Right kidney (tissue), 1 donor: ENCODE data around the gene KCNK4.

ENCODE experiments used
- DNase-seq: peaks from one replicate; pipeline ENCODE4 v3.0.0-alpha.2; 2016

KCNK4 gene

GRCh38 chr11:64327993-64328392 lies 36.9 kb downstream of the KCNK4 start:
- DNase-seq = no peak

- no peak for DNase-seq
Measured at GRCh38 chr11:64330888-64331287, 39.8 kb downstream of the KCNK4 start.

GRCh38 chr11:64331569-64332371 lies 40.7 kb downstream of the KCNK4 start:
- DNase-seq = no peak

GRCh38 chr11:64333556-64333955 lies 42.5 kb downstream of the KCNK4 start:
- DNase-seq = no peak

- no peak for DNase-seq
Measured at GRCh38 chr11:64334764-64335735, 43.9 kb downstream of the KCNK4 start.

- no peak for DNase-seq
Measured at GRCh38 chr11:64337538-64338249, 46.6 kb downstream of the KCNK4 start.

GRCh38 chr11:64338716-64339115 lies 47.6 kb downstream of the KCNK4 start:
- no peak for DNase-seq

- no peak for DNase-seq
Measured at GRCh38 chr11:64339286-64339685, 48.2 kb downstream of the KCNK4 start.

- no peak for DNase-seq
Measured at GRCh38 chr11:64339754-64340408, 48.8 kb downstream of the KCNK4 start, which contains the start of gene CCDC88B. Gene CCDC88B, plus strand, starts transcription at chr11:64340204. Its CDS starts 63 bp downstream, at chr11:64340267.

- no peak for DNase-seq
Measured at GRCh38 chr11:64340671-64341335, 49.7 kb downstream of the KCNK4 start.

GRCh38 chr11:64341429-64341828 lies 50.3 kb downstream of the KCNK4 start:
- DNase-seq = no peak

GRCh38 chr11:64341851-64342791 lies 51.0 kb downstream of the KCNK4 start:
- peak; percentile 76 for DNase-seq

GRCh38 chr11:64342869-64343745 lies 52.0 kb downstream of the KCNK4 start:
- DNase-seq = no peak

- DNase-seq = no peak
Measured at GRCh38 chr11:64343767-64344559, 52.9 kb downstream of the KCNK4 start.

- no peak for DNase-seq
Measured at GRCh38 chr11:64344787-64345186, 53.7 kb downstream of the KCNK4 start.

- no peak for DNase-seq
Measured at GRCh38 chr11:64347193-64347867, 56.2 kb downstream of the KCNK4 start.

GRCh38 chr11:64348383-64349024 lies 57.4 kb downstream of the KCNK4 start:
- DNase-seq = no peak
